Subcutaneous adipose tissue (tissue), 4 donors: ENCODE data around the gene TMF1. TPM values are rescaled to one million over a fixed set of nuclear protein-coding genes. Genes with fewer than 3 reads are reported as not detected.

Source experiments
- total RNA-seq, 4 donors: library from RNA; depleted of rRNA; stranded (reverse); fragments of >200 nt; gene quantifications; one replicate each; pipeline ENCODE4 v1.1.0, GENCODE V29; 2016
- TF ChIP-seq, protein P1 (sequence below): fragments of 450-650 bp; IDR thresholded peaks from one replicate; pipeline ENCODE4 v1.5.1; 2016; ENCODE audit warnings: low read depth, mild to moderate bottlenecking, control low read depth, antibody characterized with exemption, moderate library complexity

Gene TMF1
- total RNA-seq, 4 donors from 2014 or later, result 28.8 to 39.8 (median 36.3) TPM

DNA sequence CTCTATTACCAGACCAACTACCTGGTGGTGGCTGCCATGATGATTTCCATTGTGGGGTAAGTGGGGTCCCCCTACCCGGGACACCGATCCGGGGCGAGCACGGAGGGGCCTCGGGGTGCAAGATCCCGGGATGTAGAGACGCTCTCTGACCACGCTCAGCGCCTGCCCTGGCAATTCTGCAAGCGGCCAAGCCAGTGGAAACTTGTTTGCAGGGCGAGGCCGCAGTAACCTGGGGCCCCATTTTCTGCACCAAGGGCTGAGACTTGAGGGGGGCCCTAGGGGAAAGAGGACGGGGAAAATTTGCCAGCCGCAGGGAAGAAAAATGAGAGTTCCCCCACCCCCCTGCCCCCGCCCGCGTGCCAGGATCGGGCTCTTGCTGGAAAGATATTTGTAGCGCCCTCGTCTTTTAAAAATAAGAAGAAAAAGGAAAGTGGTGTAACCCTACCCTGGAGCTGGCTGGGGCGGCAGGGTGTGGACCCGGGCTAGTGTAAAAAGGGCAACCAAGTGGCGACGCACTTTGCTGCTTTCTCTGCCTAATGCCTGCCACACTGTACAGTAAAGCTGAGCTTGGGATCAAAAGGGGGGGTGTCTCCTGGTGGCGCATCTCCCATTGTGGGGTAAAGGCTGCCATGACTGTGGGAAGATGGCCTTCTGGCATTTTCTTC is 33.2 kb upstream of the TMF1 start:
- TF ChIP-seq, protein P1, sequence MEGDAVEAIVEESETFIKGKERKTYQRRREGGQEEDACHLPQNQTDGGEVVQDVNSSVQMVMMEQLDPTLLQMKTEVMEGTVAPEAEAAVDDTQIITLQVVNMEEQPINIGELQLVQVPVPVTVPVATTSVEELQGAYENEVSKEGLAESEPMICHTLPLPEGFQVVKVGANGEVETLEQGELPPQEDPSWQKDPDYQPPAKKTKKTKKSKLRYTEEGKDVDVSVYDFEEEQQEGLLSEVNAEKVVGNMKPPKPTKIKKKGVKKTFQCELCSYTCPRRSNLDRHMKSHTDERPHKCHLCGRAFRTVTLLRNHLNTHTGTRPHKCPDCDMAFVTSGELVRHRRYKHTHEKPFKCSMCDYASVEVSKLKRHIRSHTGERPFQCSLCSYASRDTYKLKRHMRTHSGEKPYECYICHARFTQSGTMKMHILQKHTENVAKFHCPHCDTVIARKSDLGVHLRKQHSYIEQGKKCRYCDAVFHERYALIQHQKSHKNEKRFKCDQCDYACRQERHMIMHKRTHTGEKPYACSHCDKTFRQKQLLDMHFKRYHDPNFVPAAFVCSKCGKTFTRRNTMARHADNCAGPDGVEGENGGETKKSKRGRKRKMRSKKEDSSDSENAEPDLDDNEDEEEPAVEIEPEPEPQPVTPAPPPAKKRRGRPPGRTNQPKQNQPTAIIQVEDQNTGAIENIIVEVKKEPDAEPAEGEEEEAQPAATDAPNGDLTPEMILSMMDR, result no peak

GRCh38 chr3:69084326-69085167 is 32.4 kb upstream of the TMF1 start, which contains the start of gene ARL6IP5:
TSS of gene ARL6IP5 (plus strand) at chr3:69084937. CDS start at chr3:69085048, 111 bp downstream.
- TF ChIP-seq, protein P1, result no peak

- TF ChIP-seq, protein P1, result no peak
Observed at GRCh38 chr3:69082805-69083204, 30.7 kb upstream of the TMF1 start.

DNA sequence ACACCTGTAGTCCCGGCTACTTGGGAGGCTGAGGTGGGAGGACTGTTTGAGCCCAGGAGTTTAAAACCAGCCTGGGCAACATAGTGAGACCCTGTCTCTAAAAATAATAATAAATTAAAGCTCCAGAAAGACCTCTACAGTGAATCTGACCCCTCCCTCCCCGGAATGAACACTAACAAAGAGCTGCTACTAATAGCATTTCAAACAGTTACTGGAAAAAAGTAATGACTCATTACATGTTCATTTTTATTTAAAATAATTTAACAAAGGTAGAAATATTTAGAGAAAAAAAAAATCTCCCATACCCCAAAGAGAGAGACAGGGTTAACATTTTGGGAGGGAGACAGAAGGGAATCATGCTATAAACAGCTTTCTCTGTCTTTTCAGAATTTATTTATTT is 30.2 kb upstream of the TMF1 start:
- TF ChIP-seq, protein P1, result no peak

DNA sequence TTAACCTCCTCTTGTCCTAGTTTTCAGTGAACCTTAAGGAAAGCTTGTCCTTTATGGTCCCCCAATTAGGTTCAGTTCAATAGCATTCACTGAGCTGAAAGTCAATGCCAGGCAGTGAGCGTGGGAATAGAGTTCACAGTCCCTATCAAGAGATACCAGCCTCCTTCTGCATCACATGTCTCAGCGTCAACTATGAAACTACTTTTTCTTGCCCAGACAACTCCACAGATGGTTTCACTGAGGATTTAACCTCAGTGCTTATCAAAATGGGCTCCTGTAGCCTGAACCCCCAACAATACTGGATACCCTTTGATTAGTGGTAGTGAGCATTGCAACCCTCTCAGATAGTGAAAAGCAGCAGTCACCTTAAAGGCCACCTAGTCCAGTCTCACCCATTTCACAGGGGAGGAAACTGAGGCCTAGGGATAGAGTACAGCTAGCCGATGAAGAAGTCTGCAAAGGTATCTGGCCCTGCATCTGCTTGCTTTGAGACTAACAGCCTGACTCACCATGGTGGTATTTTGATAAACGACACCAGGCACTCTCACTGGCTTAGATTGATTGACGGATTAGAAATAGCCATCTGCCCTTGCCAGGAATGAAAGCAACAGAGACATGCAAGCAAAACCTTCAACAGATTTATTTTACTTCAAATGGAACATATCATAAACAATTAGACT is 29.6 kb upstream of the TMF1 start:
- TF ChIP-seq, protein P1, result no peak

- TF ChIP-seq, protein P1, result no peak
Observed at GRCh38 chr3:69080233-69080920, 28.2 kb upstream of the TMF1 start, which contains the start of gene UBA3. TSS of gene UBA3 (minus strand) at chr3:69080365. CDS start at chr3:69080353, 12 bp downstream.
